GM19193 (cell line): ENCODE measurements around the gene DCHS1.

ENCODE experiments used
- POLR2A ChIP-seq: IDR thresholded peaks from 4 replicates; pipeline ENCODE4 v1.6.1; 2011; ENCODE audit not compliant: insufficient read depth, insufficient read length; ENCODE audit errors: extremely low read depth

The DCHS1 gene

DNA sequence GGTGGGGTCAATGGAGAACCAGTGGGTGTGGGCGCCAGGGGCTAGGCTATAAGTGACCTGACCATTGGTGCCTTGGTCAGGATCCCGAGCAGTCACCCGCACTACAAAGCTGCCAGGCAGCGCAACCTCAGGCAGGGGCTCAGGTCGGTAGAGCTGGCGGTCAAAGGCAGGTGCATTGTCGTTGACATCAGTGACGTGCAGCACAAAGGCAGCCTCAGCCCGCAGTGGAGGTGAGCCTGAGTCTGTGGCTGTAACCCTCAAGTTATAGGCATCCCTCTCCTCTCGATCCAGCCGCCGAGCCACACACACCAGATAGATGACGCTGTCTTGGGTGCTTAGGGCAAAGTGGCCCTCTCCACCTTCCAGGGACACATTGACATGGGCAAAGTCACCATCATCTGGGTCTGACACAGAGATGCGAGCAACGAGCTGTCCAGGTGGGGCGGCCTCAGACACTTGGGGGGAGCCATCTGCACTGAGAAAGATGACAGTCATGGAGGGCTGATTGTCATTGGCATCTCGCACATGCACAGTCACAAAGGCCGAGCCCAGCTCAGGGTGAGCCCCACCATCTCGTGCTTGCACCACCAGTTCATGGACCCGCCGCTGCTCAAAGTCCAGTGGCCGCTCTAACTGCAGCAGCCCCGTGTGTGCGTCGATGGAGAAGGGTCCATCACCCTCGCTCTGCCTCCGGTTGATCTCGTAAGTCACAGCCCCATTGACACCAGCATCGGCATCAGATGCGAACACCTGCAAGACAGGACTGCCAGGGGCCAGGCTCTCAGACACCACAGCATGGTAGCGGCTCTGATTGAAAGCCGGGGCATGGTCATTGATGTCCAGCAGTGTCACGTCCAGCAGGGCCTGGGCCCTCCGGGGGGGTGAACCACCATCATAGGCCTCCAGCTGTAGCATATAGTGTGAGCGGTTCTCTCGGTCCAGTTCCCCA, 15.3 kb downstream of the DCHS1 start:
- no peak for TF ChIP-seq POLR2A

DNA sequence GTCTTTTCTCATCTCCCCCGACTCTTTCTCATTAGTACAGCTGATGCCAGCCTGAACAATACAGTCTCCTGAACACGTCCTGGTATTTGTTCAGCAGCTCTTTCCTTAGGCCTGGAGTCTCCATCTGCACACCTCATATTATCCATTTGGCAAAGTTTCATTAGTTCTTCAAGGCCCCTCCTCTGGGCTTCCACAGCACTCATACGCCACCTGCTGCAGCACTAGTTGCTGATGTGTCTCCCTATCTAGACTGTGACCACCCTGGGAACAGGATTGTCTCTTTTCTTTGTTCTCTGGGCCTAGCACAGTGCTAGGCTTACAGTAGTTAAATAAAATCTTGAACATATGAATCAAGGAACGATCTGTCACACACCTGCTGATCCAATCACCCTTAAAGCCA, 17.2 kb downstream of the DCHS1 start:
- TF ChIP-seq POLR2A, result no peak

DNA sequence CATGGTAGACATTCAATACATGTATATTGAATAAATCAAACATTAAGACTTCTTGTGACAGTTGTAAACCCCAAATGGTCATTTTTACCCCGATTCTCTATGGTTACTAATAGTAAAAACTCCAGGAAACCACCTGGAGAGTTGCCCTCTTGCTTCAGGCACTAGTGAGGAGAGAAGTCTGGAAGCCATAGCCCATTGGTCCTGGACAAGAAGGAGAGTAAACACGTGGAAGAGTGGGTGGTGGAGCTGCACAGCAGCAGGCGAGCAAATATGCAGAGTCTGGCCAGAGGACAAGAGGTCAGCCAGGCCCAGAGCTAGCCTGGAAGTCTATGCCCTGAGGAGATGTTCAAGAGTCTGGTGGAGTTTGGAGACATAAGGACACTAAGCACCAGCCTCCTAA, 17.7 kb downstream of the DCHS1 start:
- no peak for TF ChIP-seq POLR2A

DNA sequence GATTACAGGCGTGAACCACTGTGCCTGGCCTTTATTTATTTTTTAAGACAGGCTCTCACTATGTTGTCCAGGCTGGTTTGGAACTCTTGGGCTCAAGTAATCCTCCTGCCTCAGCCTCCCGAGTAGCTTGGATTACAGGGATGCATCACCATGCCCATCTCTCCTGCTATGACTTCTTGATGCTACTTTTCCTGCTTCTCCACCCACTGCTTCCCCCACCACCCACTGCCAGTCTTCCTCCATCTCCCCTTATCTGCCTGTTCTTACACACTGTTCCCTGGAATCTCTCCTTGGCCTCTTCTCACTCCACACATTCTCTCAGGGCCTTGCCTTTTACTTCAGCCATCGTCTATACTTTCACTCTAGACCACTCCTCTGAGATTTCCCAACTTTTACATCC, 19.1 kb downstream of the DCHS1 start:
- no peak for TF ChIP-seq POLR2A

DNA sequence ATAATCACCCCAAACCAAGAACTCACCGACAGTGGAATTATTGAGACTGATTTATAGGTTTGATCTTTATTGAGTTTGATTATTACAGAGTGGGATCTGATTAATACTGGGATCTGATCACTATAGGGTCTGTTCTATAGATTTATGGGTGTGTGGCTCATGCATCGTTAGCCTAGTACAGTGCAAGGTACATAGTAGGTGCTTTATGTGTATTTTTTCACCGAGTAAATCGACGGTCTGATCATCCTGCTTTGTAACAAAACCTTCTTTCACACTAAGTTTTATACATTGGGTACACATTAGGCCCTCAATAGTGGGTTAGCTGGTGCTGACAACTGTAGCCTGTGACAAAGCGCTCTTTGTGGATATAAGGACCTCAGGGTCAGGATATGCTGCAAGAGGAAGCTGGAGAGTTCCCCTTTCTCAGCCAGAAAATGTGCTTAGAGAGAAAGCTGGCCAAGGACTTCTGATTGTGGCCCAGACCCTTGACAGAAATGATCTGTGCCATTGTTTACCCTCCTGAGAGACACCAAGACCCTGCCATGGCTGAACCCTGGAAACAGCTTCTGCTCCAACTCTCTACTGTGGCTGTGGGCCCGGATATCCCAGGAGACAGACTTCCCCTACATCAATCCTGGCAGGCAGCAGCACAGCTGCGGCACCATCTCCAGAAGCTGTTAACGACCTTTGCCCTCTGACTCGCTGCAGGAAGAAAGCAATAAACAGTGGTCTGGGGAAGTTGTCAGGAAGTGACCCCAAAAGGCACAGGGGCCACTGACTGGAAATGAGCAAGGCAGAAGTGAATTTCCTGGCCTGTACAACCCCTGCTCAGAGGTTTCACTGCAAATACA, 20.3 kb downstream of the DCHS1 start:
- no peak for TF ChIP-seq POLR2A

DNA sequence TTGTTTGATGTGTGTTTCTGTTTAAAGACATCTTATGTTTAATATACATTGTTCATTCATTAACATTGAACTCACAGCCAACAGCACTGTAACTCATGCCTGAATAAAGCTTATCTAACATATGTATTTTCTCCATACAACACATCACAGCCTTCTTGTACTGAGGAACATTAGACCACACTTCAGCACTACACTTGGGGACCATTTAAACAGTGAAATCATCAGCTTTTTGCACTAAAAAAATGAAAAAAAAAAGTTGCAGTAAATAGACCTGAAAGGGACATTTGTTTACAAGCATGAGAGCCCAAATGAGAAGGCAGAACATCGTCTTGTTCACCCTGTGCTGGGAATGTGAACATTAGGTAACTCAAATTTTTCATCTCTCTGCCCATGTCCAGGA, 21.1 kb downstream of the DCHS1 start:
- no peak for TF ChIP-seq POLR2A

DNA sequence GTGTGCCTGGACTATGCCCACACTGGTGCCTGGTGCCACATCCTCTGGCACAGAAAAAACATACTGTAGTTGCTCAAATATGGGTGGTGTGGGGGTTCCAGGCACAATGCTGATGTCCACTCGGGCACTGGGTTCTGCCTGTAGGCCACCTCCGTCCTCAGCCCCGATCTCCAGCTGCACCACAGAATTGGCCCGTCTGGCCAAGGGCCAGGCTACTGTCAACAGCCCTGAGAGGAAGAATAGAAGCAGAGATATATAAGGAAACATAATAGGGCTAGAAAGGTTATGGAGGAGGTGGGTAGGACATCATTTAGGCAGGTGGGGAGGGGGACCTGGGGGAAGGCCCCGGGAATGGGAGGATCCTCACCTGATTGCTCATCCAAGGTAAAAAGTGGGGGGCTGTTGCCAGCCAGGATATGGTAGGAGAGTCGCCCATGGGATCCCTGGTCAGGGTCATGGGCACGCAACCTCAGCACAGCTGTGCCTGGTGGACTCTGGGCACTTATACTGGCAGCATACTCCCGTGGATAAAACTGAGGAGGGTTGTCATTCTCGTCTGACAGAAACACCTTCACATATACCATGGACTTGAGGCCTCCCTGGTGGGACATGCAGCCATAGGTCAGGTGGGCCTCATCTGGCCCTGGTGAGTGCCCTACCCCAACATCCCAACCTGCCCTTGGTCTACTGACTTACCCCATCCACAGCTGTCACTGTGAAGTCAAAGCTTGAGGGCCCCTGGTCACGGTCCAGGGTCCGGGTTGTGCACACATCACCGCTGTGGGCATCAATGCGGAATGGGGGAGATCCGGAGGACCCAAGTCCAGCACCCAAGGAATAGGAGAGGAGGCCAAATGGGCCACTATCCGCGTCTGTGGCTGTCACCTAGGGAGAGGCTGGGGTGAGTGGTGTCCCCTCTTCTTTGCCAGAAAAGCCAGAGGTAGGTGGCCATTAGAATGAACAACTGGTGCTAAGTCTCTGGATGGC, 21.9 kb downstream of the DCHS1 start:
- TF ChIP-seq POLR2A, result no peak

DNA sequence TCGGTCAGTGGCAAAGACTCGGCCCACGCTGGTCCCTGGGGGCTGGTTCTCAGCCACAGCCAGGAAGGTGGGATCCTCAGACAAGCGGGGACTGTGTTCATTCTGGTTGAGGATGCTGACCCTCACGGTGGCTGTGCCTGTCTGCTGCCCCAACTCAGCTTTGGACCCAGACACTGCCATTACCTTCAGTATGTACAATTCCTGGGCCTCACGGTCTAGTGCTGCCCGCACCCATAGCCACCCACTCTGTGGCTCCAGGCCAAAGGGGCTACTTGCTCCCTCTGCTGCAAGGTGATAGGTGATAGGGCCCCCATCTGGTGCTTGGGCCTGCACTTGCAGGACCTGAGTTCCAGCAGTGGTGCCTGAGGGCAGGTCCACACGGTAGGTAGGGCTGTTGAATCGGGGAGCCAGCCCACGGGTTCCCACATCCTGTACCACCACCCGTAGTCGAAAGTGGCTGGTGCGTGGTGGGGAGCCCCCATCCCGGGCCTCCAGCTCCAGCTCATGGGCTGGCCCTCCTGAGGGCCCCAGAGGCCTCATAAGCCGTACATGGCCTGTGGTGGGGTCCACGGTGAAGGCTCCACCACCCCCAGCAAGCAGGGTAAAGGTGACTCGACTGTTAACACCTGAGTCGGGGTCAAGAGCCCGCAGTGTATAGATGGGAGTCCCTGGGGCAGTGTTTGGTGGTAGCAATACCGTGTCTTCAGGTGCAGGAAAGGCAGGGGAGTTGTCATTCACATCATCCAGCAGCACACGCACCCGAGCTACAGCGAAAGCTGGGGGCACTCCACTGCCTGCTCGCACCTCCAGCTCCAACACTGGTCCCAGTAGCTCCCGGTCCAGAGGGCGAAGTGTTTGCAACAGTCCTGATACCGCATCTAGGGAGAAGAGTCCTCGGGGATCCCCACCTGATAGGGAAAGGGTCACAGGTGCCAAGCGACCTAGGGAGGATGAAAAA, 23.2 kb downstream of the DCHS1 start:
- no peak for TF ChIP-seq POLR2A

DNA sequence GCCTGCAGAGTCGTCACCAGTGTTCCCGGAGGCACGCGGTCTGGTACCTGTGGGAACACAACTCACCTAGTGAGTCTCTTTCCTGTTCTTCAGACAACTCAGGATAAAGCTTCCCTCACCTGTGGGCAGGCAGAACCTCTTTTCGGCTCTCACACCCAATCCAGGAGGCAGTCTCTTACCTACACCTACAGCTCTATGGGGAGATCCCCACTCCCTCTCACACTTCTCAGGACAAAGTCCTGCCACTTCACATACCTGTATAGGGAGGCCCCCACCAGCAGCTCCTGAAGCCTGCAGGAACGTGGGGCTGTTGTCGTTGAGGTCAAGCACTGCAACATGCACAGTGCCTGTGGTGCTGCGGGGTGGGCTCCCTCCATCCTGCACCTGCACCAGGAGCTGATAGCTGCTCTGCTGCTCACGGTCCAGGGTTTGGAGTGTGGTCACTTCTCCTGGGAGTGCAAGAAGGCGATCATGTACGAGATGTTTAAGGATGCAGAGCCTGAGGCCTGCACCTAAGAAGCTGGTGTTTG, 24.2 kb downstream of the DCHS1 start:
- TF ChIP-seq POLR2A, result no peak

DNA sequence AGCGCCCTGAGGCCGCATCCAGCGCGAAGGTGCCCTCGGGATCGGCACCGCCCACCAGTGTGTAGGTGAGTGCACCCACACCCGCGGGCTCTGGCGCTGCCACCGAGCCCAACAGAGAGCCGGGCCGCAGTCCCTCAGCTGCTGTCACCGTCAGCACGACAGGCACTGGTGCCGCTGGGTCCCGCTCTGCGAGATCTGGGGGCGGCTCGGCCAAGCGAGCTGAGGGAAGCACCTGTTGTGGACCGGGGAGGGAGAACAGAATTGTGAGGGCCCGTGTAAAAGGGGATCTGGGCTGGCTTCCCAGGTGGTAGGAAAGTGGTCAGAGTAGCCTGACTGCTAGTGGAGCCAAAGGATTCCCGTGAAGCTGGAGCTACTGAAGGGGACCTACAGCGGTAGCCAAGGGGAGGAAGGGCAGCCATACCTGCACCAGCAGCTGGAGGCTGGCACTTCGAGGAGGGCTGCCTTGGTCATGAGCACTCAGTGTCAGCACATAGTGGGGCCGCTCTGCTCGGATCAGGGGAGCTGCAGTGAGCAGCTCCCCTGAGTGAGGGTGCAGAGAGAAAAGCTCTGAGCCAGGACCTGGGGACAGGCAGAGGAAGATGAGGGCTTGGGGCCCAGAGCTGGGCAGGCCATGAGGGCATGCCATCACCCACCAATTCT, 24.8 kb downstream of the DCHS1 start:
- no peak for TF ChIP-seq POLR2A

DNA sequence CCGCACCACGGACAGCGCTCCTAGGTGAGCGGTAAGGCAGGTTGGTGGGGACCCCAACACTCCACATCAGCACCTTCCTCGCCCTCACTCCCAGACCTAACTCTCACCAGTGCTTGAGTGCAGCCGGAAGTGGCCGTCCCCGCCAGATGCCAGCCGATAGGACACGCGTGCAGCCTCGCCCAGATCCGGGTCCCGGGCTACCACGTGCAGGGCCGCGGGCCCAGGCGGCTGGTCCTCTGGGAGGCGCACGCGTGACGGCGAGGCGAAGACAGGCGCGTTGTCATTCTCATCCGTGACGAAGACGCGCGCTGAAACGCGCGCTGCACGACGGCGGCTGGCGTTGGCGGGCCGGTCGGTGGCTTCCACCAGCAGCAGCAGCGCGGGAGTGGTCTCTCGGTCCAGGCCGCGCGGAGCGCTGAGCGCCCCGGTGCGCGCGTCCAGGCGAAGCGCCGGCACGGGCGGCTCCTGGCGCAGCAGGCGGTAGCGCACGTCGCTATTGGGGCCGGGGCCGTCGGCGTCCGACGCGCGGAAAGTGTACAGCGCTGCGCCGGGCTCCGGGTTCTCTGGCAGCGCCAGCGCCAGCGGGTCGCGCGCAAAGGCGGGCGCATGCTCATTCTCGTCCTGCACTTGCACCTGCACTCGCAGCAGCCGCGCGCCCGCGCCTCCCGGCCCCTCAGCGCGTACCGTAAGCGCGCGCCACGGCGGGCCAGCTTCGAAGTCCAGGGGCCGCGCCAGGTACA, 25.5 kb downstream of the DCHS1 start:
- no peak for TF ChIP-seq POLR2A

DNA sequence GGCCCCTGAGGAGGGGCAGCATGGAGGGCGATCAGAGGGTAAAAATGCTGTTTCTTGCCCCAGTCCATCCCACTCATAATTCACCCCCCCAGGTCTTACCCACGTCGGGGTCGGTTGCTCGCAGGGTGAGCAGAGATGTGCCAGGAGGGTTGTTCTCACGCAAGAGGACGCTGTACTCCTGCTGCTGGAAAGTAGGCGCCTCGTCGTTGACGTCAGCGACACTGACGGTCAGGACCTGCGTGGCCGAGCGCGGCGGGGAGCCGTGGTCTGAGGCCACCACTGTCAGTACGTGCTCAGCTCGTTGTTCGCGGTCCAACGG, 26.1 kb downstream of the DCHS1 start:
- TF ChIP-seq POLR2A, result no peak

DNA sequence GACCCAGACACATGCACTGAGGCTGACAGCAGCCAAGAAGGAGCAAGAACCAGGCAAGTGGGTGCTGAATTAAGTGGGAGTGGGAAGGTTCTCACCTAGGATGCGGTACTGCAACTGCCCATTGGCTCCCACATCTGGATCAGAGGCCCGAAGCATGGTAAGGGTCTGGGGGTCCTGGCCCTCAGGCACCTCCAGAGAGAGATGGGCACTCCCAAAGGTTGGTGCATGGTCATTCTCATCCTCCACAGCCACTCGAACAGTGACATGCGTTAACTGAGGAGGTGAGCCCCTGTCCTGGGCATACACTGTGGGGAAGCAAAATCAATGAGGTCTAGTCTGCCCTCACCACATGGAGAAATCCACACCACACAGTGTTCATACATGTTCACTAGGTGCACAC, 27.1 kb downstream of the DCHS1 start:
- no peak for TF ChIP-seq POLR2A

DNA sequence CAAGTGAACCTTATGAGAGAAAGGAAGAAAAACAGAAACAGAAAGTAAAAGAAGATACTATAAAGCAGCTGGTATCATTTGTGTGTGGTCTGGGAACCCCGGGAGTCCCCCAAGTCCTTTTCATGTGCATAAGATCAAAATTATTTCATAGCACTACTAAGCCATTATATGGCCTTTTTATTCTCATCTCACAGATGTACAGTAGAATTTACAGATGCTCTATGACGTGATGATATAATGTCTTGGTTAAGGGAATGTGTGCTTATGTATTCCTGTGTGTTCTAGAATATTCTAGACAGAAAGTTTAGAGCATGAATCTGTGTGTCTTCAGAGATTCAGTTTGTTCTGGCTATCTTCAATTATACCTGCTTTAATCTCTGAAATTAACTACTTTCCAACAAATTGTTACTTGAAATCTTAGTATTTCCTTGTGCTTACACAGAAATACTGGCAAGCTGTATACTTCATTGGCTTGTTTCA, 27.8 kb downstream of the DCHS1 start:
- TF ChIP-seq POLR2A, result no peak
